NCI-H1930 (cell line): ENCODE measurements around the gene AZU1.
A peak's percentile ranks its signal among the peaks of the same experiment; 100 is the strongest.

Experiments
- DNase-seq, 2 experiments: peaks; one replicate each; lab custom pipeline; 2025; lab: John Stamatoyannopoulos, UW

AZU1 gene

GRCh38 chr19:797528-798414 is 29.9 kb upstream of the AZU1 start:
- peak; percentile 72 to 80 for DNase-seq

GRCh38 chr19:798415-799075 is 29.1 kb upstream of the AZU1 start:
- DNase-seq = no peak

- no peak for DNase-seq
Measured at GRCh38 chr19:799076-799881, 28.4 kb upstream of the AZU1 start.

- DNase-seq = no peak
Measured at GRCh38 chr19:800360-801029, 27.1 kb upstream of the AZU1 start.

- no peak for DNase-seq
Measured at GRCh38 chr19:801030-801860, 26.4 kb upstream of the AZU1 start.

GRCh38 chr19:801861-802497 is 25.7 kb upstream of the AZU1 start:
- no peak for DNase-seq

GRCh38 chr19:802498-803098 is 25.0 kb upstream of the AZU1 start:
- DNase-seq = no peak

GRCh38 chr19:803099-803561 is 24.5 kb upstream of the AZU1 start:
- no peak for DNase-seq

- DNase-seq = no peak
Measured at GRCh38 chr19:803686-804418, 23.8 kb upstream of the AZU1 start.

- no peak for DNase-seq
Measured at GRCh38 chr19:804419-805165, 23.0 kb upstream of the AZU1 start.

- no peak for DNase-seq
Measured at GRCh38 chr19:805166-805551, 22.5 kb upstream of the AZU1 start.

- DNase-seq = no peak
Measured at GRCh38 chr19:805600-806550, 21.8 kb upstream of the AZU1 start.

GRCh38 chr19:806815-807421 is 20.7 kb upstream of the AZU1 start:
- no peak for DNase-seq

GRCh38 chr19:807627-808422 is 19.8 kb upstream of the AZU1 start:
- DNase-seq = no peak

- DNase-seq = no peak
Measured at GRCh38 chr19:808423-808775, 19.2 kb upstream of the AZU1 start.
